ENCODE measurements around the gene CD248.
"Not testable (repeated sequence)": the region's sequence is repeated elsewhere in the genome, so short reads cannot be mapped to it uniquely, and the experiment has no call there.

The CD248 gene

DNA sequence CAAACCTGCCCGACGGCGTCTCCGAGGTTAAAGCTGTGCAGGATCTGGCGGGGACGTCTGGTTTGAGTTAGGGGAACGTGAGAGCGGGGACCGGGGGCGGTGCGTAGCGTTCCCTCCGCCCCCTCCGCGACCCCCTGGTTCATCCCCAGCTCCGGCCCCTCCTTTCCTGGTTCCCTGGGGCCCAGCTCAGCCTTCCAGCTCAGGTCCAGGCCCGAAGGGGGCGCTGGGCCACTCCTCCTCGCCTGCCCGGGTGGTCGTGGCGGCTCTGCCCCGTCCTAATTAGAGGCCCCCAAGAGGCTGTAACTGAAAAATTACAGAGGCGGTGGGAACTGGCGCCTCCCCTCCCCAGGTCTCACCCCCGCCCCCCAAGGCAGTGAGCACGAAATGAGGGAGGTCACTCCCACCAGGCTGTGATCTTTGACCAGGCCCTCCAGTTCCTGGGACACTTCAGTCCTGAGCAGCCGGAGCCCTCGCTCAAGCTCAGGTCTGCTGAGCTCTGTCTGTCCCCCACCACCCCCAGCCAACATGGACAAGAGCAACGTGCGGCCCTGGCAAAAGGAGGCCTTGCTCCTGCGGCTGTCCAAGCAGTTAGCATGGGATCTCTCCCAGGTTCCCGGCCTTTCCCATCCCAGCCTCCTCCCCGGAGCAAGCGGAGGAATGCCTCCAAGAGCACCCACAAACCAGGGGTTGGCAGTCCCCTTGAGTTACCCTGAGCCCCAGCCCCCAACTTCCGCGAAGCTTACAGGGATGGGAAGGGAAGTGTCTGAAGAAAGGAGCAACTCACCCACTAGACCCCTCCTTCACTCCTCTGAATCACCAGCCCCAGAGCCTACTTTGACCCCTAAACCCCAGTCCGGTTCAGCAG is 3.3 kb downstream of the CD248 start:
- no peak for DNase-seq (ENCODE audit: low spot score)

DNA sequence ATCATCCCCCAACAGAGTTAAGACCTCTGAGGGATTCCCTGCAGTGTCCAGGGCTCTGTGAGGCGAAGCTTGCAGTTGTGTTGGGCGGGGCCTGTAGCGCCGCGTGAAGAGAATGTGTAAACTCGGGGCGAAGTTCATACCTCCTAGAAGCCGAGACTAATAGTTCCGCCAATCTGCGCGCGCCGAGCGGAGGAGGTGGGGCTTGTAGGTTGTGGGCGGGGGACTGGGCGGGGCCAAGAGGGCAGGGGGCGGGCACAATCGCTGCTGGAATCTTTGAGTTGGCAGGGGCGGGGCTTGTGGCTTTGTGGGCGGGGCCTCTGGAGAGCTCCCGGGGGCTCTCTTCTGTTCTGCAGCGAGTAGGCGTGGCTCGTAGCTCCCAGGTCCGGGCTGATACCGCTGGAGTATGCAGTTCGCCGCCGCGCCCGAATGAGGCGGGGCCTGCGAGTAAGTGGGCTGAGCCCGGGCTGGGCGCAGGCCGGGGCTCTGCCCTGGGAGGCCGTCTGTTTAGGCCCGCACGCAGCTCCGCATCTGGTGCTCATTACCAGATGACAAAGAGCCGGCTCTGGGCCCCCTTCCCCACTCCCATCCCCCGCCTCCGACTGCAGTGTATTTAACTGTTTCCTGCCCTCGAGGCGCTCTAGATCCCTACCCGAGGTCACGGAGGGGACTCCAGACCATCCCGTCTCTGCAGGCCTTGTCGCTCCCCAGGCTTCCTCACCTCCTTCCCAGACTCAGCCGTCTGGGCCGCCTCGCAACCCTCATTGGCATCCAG is 4.1 kb downstream of the CD248 start:
- peak; percentile 98 for DNase-seq (ENCODE audit: low spot score)

DNA sequence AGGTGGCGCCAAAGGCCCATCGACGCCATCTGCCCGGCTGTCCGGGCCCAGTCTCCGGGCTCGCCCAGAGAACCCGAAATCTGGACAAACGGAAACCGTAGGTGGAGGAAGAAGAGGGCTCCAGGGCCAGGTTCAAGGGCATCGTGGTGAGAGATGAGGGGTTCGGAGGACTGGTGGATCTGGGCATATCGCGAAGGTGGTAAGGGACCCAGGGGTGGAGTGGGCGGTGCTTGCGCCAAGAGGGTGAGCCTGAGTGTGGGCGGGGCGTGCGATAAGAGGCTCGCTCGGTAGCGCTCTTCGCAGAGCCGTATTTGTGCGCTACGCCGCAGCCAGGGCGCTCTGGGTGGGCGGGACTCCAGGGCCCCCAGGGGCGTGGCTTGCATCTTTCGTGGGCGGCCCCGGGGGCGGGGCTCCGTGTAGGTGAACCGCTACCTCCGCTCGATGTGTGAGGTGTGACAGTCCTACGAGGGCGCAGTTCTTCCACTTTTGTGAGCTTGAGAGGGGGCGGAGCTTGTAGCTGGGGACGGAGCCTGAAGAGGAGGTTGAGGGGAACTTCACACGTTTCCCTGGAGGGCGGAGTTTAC is 4.8 kb downstream of the CD248 start:
- peak; percentile 97 for DNase-seq (ENCODE audit: low spot score)

DNA sequence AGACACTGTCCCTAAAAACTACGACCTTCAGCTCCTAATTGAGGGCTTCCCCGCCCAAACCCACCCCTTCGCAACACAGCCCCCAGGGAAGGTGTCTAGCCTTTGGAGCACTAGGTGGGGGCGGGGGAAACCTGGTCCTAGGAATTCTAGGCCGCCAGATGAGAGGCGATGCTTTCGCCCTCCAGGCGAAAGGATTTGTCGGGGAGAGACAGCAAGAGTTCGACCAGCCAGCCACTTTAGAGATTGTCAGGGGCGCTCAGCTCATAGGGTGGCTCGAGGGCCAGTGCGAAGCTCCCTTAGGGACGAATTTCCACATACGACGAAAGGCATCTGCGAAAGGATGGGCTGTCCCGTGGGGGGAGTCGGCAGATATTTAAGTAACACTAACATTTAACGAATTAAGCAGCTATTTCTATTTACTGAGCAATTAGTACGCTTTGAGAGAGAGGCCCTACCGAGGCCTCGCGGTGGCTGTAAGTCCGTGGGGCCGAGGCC is 5.3 kb downstream of the CD248 start:
- DNase-seq (ENCODE audit: low spot score): no peak

DNA sequence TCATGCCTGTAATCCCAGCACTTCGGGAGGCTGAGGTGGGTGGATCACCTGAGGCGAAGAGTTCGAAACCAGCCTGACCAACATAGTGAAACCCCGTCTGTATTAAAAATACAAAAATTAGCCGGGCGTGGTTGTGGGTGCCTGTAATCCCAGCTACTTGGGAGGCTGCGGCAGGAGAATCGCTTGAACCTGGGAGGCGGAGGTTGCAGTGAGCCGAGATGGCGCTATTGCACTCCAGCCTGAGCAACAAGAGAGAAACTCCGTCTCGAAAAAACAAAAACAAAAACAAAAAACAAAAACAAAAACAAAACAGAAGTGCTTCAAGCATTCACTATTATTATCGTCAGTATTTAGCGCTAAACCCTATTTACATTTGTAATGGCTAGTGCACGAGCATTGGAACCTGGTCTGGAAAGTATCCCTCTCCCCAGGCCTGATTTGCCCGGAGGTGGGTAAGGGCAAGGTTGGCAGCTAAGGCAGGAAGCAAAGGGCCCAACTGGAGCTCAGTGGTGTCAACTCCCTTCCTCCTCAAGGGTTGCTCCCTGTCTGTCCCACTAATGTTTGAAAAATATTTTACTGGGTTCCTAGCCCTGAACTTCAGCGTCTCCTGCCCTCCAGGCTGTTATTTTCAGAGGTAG is 5.9 kb downstream of the CD248 start:
- DNase-seq (ENCODE audit: low spot score): not testable (repeated sequence)

DNA sequence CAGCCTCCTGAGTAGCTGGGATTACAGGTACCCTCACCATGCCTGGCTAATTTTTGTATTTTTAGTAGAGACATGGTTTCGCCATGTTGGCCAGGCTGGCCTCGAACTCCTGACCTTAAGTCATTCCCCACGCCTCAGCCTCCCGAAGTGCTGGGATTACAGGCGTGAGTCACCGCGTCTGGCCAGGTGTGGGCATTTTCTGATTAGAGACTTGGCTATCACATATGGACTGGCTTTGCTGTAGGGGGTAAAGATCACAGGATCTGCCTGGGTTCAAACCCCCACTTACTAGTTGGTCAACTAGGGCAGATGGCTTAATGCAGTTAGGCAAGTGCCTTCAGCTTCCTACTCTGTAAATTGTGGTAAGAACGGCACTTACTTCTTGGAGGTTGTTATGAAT is 6.5 kb downstream of the CD248 start:
- no peak for DNase-seq (ENCODE audit: low spot score)

DNA sequence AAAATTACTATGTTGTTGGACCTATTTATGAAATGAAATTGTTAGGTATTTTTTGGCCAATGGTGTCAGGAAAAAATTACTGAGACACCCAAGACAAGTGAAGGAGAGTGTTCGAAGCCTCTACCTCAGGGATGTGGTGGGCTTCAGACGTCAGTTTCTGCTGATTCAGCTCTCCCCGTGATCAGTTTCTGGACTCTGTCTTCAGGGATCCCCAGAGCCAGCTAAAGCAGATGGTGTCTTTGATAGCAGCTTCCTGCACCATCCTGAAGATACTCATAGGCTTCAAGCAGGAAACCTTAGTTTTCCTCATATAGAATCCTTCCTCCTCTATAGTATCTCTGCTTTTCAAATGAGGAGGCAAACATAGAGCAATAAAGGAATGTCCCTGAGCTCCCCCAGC is 7.4 kb downstream of the CD248 start:
- no peak for DNase-seq (ENCODE audit: low spot score)

DNA sequence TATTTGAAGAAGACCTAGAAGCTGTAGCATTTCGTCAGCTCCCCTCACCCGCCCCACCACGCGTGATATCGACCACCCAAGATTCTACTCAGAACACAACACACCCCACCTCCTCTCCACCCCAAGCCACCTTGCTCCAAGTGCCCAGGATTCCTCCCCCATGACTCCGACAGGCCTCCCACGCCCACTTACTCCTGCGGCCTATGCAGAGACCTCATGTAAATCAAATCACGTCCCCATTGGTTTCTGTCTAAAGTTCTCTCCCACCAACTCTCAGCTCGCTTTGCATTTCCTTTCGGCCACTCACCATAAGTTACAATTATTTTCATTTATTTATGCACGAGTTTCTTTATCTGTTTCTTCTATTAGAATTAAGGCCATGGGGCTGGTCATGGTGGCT is 14.2 kb downstream of the CD248 start:
- no peak for DNase-seq (ENCODE audit: low spot score)

DNA sequence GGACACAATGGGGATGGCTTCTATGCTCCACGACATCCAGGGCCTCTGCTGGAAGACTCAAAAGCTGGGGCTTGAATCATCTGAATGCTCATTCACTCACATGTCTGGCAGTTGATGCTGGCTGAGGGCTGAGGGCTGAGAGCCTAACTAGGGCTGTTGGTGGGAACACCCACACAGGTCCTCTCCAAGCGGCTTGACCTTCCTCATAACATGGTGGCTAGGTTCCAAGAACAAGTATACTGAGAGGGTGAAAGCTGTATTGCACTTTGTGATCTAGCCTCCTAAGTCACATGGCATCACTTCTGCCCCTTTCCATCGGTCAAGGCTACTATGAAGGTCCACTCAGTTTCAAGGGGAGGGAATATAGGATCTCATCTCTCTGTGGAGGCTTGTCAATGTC is 17.7 kb downstream of the CD248 start:
- DNase-seq (ENCODE audit: low spot score): no peak

DNA sequence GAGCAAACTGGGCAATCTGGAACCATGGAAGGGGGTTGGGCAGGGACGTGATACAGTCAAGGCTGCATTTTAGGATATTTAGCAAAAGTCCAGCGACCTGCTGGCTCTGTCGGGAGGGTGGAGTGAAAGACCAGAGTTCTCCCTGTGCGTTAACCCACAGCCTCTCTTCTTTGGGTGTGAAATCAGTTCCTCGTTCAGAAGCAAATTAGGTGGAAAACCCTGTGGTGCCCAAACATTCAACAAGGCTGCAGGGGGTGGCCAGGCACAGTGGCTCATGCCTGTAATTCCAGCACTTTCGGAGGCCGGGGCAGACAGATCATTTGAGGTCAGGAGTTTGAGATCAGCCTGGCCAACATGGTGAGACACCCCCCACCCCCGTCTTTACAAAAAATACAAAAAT is 19.2 kb downstream of the CD248 start:
- no peak for DNase-seq (ENCODE audit: low spot score)

DNA sequence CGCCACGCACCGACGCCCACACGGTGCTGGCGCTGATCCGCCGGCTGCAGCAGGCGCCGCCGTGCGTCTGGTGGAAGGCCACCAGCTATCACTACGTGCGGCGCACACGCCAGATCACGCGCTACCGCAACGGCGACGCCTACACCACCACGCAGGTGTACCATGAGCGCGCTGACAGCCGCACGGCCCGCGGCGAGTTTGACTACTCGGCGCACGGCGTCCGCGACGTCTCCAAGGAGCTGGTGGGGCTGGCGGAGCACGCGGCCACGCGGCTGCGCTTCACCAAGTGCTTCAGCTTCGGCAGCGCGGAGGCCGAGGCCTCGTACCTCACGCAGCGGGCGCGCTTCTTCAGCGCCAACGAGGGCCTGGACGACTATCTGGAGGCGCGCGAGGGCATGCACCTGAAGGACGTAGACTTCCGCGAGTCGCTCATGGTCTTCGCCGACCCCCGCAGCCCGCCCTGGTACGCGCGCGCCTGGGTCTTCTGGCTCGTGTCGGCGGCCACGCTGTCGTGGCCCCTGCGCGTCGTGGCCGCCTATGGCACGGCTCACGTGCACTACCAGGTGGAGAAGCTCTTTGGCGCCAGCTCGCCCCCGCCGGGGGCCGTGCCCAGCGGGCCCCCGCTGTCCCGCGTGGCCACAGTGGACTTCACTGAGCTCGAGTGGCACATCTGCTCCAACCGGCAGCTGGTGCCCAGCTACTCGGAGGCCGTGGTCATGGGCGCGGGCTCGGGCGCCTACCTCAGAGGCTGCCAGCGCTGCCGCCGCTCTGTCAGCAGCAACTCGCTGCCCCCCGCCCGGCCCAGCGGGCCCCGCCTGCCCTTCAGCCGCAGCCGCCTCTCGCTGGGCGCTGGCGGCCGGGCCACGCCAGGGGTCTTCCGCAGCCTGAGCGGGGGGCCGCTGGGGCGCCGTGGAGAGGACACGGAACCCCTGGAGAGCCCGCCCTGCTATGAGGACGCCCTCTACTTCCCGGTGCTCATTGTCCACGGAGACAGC is 21.9 kb downstream of the CD248 start:
- no peak for DNase-seq (ENCODE audit: low spot score)

DNA sequence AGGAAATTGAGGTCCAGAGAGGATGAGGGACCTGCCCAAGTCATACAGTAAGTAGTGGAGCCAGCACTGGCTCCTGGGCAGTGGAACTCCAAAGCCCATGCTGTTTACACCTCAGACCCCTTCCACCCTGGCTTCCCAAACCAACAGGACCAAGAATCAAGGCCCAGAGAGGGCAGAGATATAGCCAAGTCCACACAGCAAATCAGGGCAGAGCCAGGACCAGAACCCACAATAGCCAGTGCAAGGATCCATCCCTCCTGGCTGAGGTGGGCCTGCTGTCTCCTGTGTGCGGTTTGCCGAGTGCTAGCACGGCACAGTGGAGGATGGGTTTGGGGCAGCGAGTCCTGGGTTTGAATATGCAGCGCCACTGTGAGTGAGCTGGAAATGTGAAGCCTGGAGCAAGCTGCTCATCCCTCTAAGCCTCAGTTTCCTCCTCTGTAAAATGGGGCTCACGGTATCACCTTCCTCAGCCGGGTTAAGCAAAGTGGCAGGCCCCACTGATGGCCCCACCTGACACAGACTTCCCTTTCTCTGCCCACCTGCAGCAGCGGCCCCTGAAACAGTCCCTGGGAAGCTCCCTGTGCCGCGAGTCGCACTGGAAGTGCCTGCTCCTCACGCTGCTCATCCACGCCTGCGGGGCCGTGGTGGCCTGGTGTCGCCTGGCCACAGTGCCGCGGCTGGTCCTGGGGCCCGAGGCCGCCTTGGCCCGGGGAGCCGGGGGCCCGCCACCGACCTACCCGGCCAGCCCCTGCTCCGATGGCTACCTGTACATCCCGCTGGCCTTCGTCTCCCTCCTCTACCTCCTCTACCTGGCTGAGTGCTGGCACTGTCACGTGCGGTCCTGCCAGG is 22.8 kb downstream of the CD248 start:
- DNase-seq (ENCODE audit: low spot score): no peak

DNA sequence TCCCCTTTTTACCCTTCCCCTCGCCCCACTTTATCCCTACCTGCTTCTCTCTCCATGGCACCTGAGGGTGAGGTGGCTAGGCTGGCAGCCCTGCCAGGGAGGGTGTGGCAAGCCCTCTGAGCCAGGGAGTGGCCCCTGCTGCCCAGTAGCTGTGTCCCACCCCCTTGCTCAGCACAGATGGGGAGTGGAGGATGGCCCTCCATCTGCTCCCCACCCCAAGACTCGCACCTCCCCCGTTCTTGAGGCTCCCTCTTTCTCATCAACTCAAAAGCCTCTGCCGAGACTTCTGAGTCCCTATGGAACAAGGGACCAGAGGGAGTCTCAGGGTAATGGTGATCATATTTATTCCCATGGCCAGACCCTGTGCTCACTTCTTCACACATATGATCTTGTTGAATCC is 23.5 kb downstream of the CD248 start:
- DNase-seq (ENCODE audit: low spot score): no peak

DNA sequence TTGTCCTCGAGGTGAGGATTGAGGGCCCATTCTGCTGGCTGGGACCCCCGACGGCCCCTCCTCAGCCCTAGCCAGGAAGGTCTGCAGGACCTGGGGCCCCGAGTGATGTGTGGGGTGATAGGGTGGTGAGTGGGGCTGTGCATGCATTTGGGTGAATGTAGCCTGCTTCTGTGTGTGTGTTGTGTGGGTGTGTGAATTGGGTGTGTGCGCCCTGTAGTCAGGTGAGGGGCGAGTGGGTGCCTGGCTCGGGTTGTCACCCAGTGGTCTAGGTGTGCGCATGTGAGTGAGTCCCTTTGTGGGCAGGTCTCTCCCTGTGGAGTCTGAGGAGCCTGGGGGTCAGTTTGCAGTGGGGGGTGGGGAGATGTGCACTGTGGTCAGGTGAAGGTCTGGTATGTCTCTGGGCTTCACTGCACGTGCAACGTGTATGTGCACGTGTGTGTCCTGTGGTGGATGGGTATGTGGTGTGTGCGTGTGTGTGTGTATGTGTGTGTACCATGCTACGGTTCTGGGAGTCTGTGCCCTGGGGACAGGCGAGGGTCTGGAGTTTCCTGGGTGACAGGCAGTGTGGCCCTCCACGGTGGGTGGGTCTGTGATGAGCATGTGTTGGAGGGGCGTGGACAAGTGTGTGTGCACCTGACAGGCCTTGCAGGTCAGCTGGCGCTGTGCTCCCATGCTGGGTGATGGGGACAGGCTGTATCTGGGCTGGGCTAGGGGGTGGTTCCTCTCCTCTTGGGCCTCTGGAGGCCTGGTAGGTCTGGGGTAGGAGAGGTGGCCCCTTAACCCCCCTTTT is 24.1 kb downstream of the CD248 start:
- DNase-seq (ENCODE audit: low spot score): no peak

DNA sequence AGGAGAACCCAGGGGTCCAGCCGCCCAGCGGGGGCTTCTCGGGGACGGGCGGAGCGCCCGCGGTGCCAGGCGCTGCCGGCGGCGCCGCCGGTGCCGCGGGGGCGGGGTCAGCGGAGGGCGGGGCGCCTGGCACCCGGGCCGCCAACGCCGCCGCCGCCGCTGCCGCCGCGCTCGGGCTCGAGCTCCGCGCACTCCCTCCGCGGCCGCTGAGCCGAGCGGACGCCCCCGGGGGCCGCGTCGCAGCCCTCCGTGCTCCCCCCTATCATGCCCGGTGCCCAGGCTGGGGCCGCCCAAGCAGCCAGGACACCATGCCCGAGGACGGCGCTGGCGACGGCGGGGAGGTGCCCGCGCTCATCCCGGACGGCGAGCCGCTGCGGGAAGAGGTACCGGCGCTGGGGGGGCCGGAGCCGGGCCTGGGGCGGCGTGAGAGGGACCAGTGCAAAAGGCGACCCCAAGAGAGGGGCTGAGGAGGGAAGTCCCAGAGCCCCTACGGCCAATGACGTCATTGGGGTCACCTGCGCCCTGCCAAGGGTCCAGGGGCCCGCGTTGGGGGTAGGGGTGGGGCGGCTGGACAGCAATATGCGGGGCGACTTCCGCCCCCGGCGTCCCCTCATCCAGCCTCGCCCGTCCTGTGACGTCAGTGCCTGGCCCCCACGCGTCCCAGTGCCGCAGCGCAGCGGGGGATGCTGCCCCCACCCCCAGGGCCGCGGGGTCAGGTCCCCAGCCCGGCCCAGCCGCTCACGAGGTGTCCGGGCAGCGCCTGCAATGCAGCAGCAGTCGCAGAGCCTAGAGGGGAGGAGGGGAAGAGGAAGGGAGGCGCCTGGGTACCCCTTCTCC is 24.9 kb downstream of the CD248 start, which contains the start of gene TMEM151A:
Gene TMEM151A (plus strand): TSS at position 189 of the 837 bp plus-strand sequence. CDS start 120 bp downstream, at position 309.
- DNase-seq (ENCODE audit: low spot score): no peak

DNA sequence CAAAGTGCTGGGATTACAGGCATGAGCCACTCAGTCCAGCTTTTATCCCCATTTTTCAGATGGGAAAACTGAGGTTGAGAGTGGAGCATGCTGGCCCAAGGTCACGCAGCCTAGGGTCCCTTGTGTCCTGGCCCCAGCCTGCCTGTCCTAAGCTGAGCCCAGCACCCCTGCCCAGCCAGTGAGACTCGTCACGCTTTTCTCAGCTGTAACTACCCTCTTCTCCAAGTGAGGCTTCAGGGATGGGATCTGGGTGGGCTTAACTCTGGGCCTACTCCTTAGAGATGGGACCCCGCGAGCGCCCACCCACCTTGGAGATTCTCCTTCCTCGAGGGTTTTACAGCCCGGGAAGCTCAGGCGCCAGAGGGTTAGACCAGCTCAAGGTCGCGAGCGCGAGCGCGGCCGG is 25.5 kb downstream of the CD248 start:
- no peak for DNase-seq (ENCODE audit: low spot score)

DNA sequence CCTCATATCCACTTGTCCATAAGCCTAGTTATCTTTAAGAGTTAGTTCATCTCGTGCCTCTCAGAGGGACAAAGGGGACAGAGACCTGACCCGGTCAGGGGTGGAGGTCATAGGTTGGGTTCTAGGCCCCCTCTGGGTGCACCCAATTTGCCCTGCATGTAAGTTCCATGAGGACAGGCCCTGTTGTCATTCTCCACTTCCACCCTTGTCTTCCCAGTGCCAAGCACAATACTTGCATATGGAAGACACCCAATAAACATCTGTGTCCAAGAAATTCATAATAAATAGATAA is 26.6 kb downstream of the CD248 start:
- DNase-seq (ENCODE audit: low spot score): no peak

DNA sequence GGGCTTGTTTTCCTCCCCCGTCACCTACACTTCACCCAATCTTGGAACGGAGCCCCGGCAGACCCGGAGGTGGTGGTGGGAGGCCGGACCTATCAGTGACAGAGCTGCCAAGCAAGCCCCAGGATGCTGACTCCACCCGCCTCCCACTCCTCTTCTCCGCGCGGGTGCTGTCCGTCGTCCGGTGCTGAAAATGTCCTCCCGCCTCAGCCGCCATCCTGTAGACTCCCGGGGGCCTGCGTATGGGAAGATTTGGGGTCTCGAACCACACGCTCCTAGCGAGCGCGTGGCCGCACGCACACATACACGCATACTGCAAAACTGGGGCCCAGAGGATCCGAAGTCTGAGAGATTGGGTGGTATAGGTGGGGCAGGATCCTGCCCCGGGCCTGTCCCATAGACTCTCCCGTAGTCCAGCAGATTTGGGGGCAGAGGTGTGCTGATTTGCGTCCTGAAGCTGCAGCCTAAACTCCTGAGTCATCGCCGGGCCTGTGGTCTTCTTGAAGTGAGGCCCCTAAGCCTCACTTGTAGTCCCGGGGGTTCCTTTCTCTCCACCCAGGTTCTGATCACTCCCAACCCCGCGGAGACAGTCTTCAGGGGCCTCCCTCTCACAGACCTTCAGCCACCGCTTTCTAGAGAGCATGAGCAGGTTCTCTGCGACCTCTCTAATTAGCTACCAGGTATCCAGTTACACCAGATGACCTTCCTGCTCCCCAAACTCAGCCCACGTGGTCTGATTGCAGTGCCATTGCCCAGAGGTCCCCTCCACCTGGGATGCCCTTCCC is 27.1 kb downstream of the CD248 start:
- no peak for DNase-seq (ENCODE audit: low spot score)
